IPS-15b (cell line): ENCODE measurements around the gene PPIG.

Experiments
- H3K27me3 ChIP-seq: one replicate; pipeline ENCODE4 v1.6.1; 2013; ENCODE audit warnings: low read length; ENCODE audit not compliant: control insufficient read depth, insufficient read depth
- H3K36me3 ChIP-seq: one replicate; pipeline ENCODE4 v1.6.1; 2013; ENCODE audit warnings: low read length; ENCODE audit not compliant: control insufficient read depth, insufficient read depth
- H3K4me1 ChIP-seq: one replicate; pipeline ENCODE4 v1.6.1; 2013; ENCODE audit warnings: mild to moderate bottlenecking, low read length; ENCODE audit not compliant: control insufficient read depth, insufficient read depth
- H3K4me3 ChIP-seq: one replicate; pipeline ENCODE4 v1.5.1; 2013; ENCODE audit warnings: low read depth, low read length
- H3K9ac ChIP-seq: one replicate; pipeline ENCODE4 v1.6.1; 2013; ENCODE audit warnings: low read depth, mild to moderate bottlenecking, low read length
- H3K9me3 ChIP-seq: one replicate; pipeline ENCODE4 v1.6.1; 2013; ENCODE audit warnings: mild to moderate bottlenecking, low read length; ENCODE audit not compliant: control insufficient read depth, insufficient read depth

The PPIG gene

GRCh38 chr2:169641464-169641863 is 57.3 kb downstream of the PPIG start:
- Histone ChIP-seq H3K36me3 (no peaks in the 10 kb centered on the region), H3K4me1 (no peaks in the 10 kb centered on the region), H3K9me3 (no peaks in the 10 kb centered on the region), H3K4me3 (no peak overlapping the region), H3K27me3 (no peaks in the 10 kb centered on the region), H3K9ac (no peak overlapping the region)

- Histone ChIP-seq H3K27me3 (no peaks in the 10 kb centered on the region), H3K4me3 (no peak overlapping the region), H3K9ac (no peak overlapping the region), H3K36me3 (no peaks in the 10 kb centered on the region), H3K9me3 (no peaks in the 10 kb centered on the region), H3K4me1 (no peaks in the 10 kb centered on the region)
These were observed 60.0 kb downstream of the PPIG start for GRCh38 chr2:169644173-169644572.

- H3K36me3 ChIP-seq, result no peaks in the 10 kb centered on the region
- no peak overlapping the region for H3K4me3 ChIP-seq
- no peaks in the 10 kb centered on the region for H3K4me1 ChIP-seq
- H3K9ac ChIP-seq, result no peak overlapping the region
- no peaks in the 10 kb centered on the region for H3K27me3 ChIP-seq
- no peaks in the 10 kb centered on the region for H3K9me3 ChIP-seq
These were observed 63.3 kb downstream of the PPIG start for GRCh38 chr2:169647496-169647895.

DNA sequence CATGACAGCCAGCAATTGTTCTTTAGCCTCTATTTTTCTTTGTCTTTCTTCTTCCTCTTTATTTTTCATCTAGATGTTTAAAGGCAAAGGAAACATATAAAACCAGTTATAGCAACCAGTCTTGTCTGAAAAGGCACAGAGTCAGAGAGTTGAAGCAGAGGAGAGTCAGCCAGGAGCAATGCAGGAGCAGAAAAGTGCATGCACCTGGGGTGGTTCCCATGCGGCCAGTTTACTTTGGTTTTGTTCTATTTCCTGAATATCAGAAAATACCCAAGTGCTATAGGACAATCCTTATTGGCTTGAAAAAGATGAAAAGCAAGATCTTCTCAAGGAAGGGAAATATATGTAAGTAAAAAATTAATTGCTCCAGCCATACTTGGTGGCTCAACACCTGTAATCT is 65.1 kb downstream of the PPIG start:
- Histone ChIP-seq H3K4me1 (no peaks in the 10 kb centered on the region), H3K4me3 (no peak overlapping the region), H3K9ac (no peak overlapping the region), H3K36me3 (no peaks in the 10 kb centered on the region), H3K27me3 (no peaks in the 10 kb centered on the region), H3K9me3 (no peaks in the 10 kb centered on the region)

DNA sequence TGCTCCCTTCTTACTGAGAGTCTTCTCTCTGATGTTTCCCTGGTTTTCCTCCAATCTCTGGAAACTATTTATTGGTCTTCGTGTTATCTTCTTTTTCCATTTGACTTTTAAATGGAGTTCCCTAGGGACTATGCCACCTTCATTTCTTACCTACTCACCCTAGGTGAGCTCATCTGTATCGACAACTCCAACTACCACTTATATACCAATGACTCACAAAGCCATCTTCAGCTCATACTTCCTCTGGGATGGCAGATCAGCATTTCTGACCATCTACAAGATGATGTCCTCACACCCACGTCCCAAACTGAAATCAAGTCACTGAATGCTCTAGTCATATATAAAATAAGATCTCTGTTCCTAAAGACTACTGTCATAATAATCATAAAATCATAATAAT is 69.5 kb downstream of the PPIG start:
- no peaks in the 10 kb centered on the region for H3K9me3 ChIP-seq
- H3K4me3 ChIP-seq, result no peak overlapping the region
- H3K9ac ChIP-seq, result no peak overlapping the region
- no peaks in the 10 kb centered on the region for H3K27me3 ChIP-seq
- no peaks in the 10 kb centered on the region for H3K36me3 ChIP-seq
- no peaks in the 10 kb centered on the region for H3K4me1 ChIP-seq

GRCh38 chr2:169656164-169656563 is 72.0 kb downstream of the PPIG start:
- Histone ChIP-seq H3K36me3 (no peaks in the 10 kb centered on the region), H3K9me3 (no peaks in the 10 kb centered on the region), H3K27me3 (no peaks in the 10 kb centered on the region), H3K4me1 (no peaks in the 10 kb centered on the region), H3K4me3 (no peak overlapping the region), H3K9ac (no peak overlapping the region)

- Histone ChIP-seq H3K9me3 (no peaks in the 10 kb centered on the region), H3K36me3 (no peaks in the 10 kb centered on the region), H3K9ac (no peak overlapping the region), H3K27me3 (no peaks in the 10 kb centered on the region), H3K4me3 (no peak overlapping the region), H3K4me1 (no peaks in the 10 kb centered on the region)
These were observed 74.7 kb downstream of the PPIG start for GRCh38 chr2:169658877-169659276.

DNA sequence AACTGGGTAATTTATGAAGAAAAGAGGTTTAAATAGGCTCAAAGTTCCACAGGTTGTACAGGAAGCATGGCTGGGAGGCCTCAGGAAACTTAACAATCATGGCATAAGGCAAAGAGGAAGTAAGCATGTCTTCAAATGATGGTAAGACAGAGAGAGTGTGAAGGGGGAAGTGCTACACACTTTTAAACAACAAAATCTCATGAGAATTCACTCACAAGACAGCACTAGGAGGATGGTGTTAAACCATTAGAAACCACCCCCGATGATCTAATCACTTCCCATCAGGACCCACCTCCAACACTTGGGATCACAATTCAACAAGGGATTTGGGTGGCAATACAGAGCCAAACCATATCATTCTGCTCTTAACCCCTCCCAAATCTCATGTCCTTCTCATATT is 75.2 kb downstream of the PPIG start:
- Histone ChIP-seq H3K4me1 (no peaks in the 10 kb centered on the region), H3K9ac (no peak overlapping the region), H3K27me3 (no peaks in the 10 kb centered on the region), H3K9me3 (no peaks in the 10 kb centered on the region), H3K4me3 (no peak overlapping the region), H3K36me3 (no peaks in the 10 kb centered on the region)

DNA sequence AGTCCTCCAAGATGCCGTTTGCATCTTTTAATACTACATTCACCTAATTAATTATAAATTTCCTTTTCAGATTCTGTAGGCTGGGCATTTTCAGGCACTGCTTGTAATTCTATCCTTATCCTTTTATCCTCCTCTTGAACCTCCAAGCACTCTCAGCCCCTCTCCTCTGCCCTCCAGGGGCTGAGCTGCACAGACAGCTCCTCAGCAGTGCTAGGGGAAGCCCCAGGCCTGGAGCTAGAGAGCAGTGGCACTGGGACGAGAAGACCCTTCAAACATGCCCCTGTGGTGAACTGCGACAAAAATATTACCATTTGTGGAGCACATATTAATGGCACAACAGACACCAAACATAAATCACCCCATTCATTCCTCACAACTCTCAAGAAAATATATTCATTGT is 77.1 kb downstream of the PPIG start:
- no peak overlapping the region for H3K4me3 ChIP-seq
- no peak overlapping the region for H3K9ac ChIP-seq
- no peaks in the 10 kb centered on the region for H3K9me3 ChIP-seq
- H3K4me1 ChIP-seq, result no peaks in the 10 kb centered on the region
- no peaks in the 10 kb centered on the region for H3K36me3 ChIP-seq
- H3K27me3 ChIP-seq, result no peaks in the 10 kb centered on the region

DNA sequence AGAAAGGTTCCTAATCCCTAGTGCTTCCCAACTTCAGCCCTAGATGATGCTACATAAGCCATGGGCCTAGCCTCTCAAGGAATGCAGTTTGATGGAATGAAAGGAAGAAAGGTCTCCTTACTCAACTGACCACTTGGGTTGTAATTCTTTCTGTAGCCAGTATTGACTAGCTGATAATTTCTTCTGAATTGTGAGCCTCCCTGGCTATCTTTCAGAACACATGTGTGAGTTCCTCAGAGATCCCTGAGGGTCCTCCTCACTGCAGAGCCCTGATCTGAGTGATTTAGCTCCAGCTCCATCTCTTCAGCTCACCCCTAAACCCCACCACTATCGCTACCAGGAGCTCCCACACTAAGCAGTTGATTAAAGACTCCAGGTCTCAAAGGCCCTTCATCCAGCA is 78.6 kb downstream of the PPIG start:
- Histone ChIP-seq H3K9me3 (no peaks in the 10 kb centered on the region), H3K27me3 (no peaks in the 10 kb centered on the region), H3K36me3 (no peaks in the 10 kb centered on the region), H3K4me3 (no peak overlapping the region), H3K9ac (no peak overlapping the region), H3K4me1 (no peaks in the 10 kb centered on the region)

- no peaks in the 10 kb centered on the region for H3K27me3 ChIP-seq
- no peak overlapping the region for H3K4me3 ChIP-seq
- H3K4me1 ChIP-seq, result no peaks in the 10 kb centered on the region
- no peaks in the 10 kb centered on the region for H3K36me3 ChIP-seq
- H3K9me3 ChIP-seq, result no peaks in the 10 kb centered on the region
- no peak overlapping the region for H3K9ac ChIP-seq
These were observed 79.1 kb downstream of the PPIG start for GRCh38 chr2:169663247-169663646.

DNA sequence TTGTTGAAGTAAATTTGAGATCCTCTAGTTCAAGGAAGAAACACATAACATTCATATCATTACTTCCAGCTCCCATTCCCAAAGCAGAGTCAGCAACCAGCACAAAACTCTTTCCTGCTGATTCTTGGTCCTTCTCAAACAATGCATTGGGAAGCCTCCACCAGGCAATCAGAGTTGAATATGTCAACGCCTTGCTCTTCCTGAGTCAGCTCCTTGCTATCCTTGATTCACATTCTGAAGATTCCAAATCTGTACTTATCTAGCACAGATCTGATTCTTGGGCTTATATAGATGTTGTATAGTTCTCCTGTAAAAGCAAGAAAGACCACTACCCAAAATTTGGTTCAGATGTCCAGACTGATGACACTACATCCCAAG is 80.4 kb downstream of the PPIG start:
- Histone ChIP-seq H3K27me3 (no peaks in the 10 kb centered on the region), H3K9ac (no peak overlapping the region), H3K4me1 (no peaks in the 10 kb centered on the region), H3K36me3 (no peaks in the 10 kb centered on the region), H3K4me3 (no peak overlapping the region), H3K9me3 (no peaks in the 10 kb centered on the region)
